HepG2 (cell line): Measurements from ENCODE around the gene C20orf204. TPM values are rescaled to one million over a fixed set of nuclear protein-coding genes. Genes with fewer than 3 reads are reported as not detected.
A peak's percentile ranks its signal among the peaks of the same experiment; 100 is the strongest.

Source experiments
- ARNT2 ChIP-seq: sonication (generic); formaldehyde crosslinking; IDR thresholded peaks from 2 replicates; pipeline ENCODE4 v1.8.0; 2022; ENCODE audit warnings: mild to moderate bottlenecking, low read depth, missing genetic modification reagents, moderate library complexity
- KDM4B ChIP-seq: sonication (generic); formaldehyde crosslinking; IDR thresholded peaks from 2 replicates; pipeline ENCODE4 v1.4.0; 2020; ENCODE audit warnings: missing genetic modification reagents
- MAF1 ChIP-seq: sonication (generic); formaldehyde crosslinking; IDR thresholded peaks from 2 replicates; pipeline ENCODE4 v1.5.0; 2020; ENCODE audit warnings: missing genetic modification reagents, borderline replicate concordance
- MXI1 ChIP-seq: IDR thresholded peaks from 3 replicates; pipeline ENCODE4 v1.6.1; 2012; ENCODE audit warnings: low read depth, low read length, inconsistent platforms, borderline replicate concordance
- NCOR1 ChIP-seq: fragments of 200-600 bp; sonication (generic); IDR thresholded peaks from 2 replicates; pipeline ENCODE4 v1.7.0; 2017; ENCODE audit warnings: antibody characterized with exemption, low read length, borderline replicate concordance
- NR0B2 ChIP-seq: sonication (generic); formaldehyde crosslinking; IDR thresholded peaks from 2 replicates; pipeline ENCODE4 v1.4.0; 2020; ENCODE audit warnings: mild to moderate bottlenecking, missing genetic modification reagents
- NR2F2 ChIP-seq: IDR thresholded peaks from 2 replicates; pipeline ENCODE4 v1.6.1; 2012; ENCODE audit warnings: low read depth, inconsistent platforms, borderline replicate concordance
- NR2F6 ChIP-seq, 2 experiments: IDR thresholded peaks; 2 replicates each; pipeline ENCODE4 v1.6.1; 2016; ENCODE audit warnings: antibody characterized with exemption in 1 of 2, mild to moderate bottlenecking in 1 of 2
- PCBP1 ChIP-seq: fragments of 200-400 bp; formaldehyde crosslinking; IDR thresholded peaks from 2 replicates; pipeline ENCODE4 v1.6.1; 2017; ENCODE audit warnings: mild to moderate bottlenecking, low read depth, low read length, borderline replicate concordance
- PITX1 ChIP-seq: sonication (generic); formaldehyde crosslinking; IDR thresholded peaks from 2 replicates; pipeline ENCODE4 v1.5.1; 2020; ENCODE audit warnings: mild to moderate bottlenecking, missing genetic modification reagents
- POLR2A ChIP-seq, 2 experiments: IDR thresholded peaks; 2 replicates each; pipeline ENCODE4 v1.6.1; 2011; ENCODE audit warnings: low read depth in 2 of 2, low read length in 2 of 2, mild to moderate bottlenecking in 1 of 2, moderate library complexity in 1 of 2; ENCODE audit not compliant: insufficient read depth in 1 of 2
- RARG ChIP-seq: sonication (generic); formaldehyde crosslinking; IDR thresholded peaks from 2 replicates; pipeline ENCODE4 v1.4.0; 2020; ENCODE audit warnings: low read depth, mild to moderate bottlenecking, missing genetic modification reagents
- TOE1 ChIP-seq: sonication (generic); formaldehyde crosslinking; IDR thresholded peaks from 2 replicates; pipeline ENCODE4 v1.4.0; 2020; ENCODE audit warnings: mild to moderate bottlenecking, missing genetic modification reagents
- TSC22D2 ChIP-seq: sonication (generic); formaldehyde crosslinking; IDR thresholded peaks from 2 replicates; pipeline ENCODE4 v1.5.1; 2020; ENCODE audit warnings: missing genetic modification reagents, mild to moderate bottlenecking, borderline replicate concordance
- ZBTB1 ChIP-seq: sonication (generic); formaldehyde crosslinking; IDR thresholded peaks from 2 replicates; pipeline ENCODE4 v1.4.0; 2020; ENCODE audit warnings: missing genetic modification reagents, borderline replicate concordance
- ZBTB42 ChIP-seq: sonication (generic); formaldehyde crosslinking; IDR thresholded peaks from 2 replicates; pipeline ENCODE4 v1.5.0; 2020; ENCODE audit warnings: mild to moderate bottlenecking, missing genetic modification reagents
- ZNF232 ChIP-seq: sonication (generic); formaldehyde crosslinking; IDR thresholded peaks from 2 replicates; pipeline ENCODE4 v1.4.0; 2020; ENCODE audit warnings: missing genetic modification reagents, borderline replicate concordance
- ZNF550 ChIP-seq: sonication (generic); formaldehyde crosslinking; IDR thresholded peaks from 2 replicates; pipeline ENCODE4 v1.4.0; 2020; ENCODE audit warnings: mild to moderate bottlenecking, missing genetic modification reagents, borderline replicate concordance
- ZNF644 ChIP-seq: IDR thresholded peaks from 2 replicates; pipeline ENCODE4 v1.6.1; 2016; ENCODE audit warnings: low read depth
- ZNF768 ChIP-seq: sonication (generic); formaldehyde crosslinking; IDR thresholded peaks from 2 replicates; pipeline ENCODE4 v1.4.0; 2020; ENCODE audit warnings: missing genetic modification reagents
- ZNF883 ChIP-seq: sonication (generic); formaldehyde crosslinking; IDR thresholded peaks from 2 replicates; pipeline ENCODE4 v1.5.1; 2020; ENCODE audit warnings: mild to moderate bottlenecking, missing genetic modification reagents; ENCODE audit errors: not compliant biosample characterization
- ZSCAN22 ChIP-seq: sonication (generic); formaldehyde crosslinking; IDR thresholded peaks from 2 replicates; pipeline ENCODE4 v1.4.0; 2020; ENCODE audit warnings: mild to moderate bottlenecking, missing genetic modification reagents
- polyA plus RNA-seq, 8 experiments: library from polyadenylated mRNA; depleted of rRNA in 3 of 8; stranded (reverse) in 7 of 8; unstranded in 1 of 8; fragments of >200 nt; fragmentation: Illumina TruSeq in 4 of 8; extraction: Trizol in 4 of 8; gene quantifications; 2 replicates each; pipeline versions ENCODE4 v1.2.1 to v1.2.3, GENCODE V29; 2011 to 2016; ENCODE audit warnings: low read depth in 4 of 8, missing spikeins in 1 of 8, mixed read lengths in 1 of 8; ENCODE audit not compliant: insufficient read depth in 1 of 8
- total RNA-seq, 5 experiments: library from RNA; depleted of rRNA; stranded (reverse); fragments of >200 nt; fragmentation: Illumina TruSeq; extraction: Trizol; gene quantifications; 2 replicates each; pipeline ENCODE4 v1.2.3, GENCODE V29; 2016; ENCODE audit warnings: low read depth in 1 of 5
- TF ChIP-seq, protein P1 (sequence below): IDR thresholded peaks from 2 replicates; pipeline ENCODE4 v1.6.1; 2012; ENCODE audit warnings: inconsistent platforms
- TF ChIP-seq, protein P2 (sequence below): sonication (generic); formaldehyde crosslinking; IDR thresholded peaks from 2 replicates; pipeline ENCODE4 v1.4.0; 2020; ENCODE audit warnings: missing genetic modification reagents, borderline replicate concordance

The C20orf204 gene
- total and polyA plus RNA-seq, 2 of the 13 experiments (the other 11 are each of a cell fraction or from before 2014, with no cell fraction given): 22.1 to 80.0 TPM

DNA sequence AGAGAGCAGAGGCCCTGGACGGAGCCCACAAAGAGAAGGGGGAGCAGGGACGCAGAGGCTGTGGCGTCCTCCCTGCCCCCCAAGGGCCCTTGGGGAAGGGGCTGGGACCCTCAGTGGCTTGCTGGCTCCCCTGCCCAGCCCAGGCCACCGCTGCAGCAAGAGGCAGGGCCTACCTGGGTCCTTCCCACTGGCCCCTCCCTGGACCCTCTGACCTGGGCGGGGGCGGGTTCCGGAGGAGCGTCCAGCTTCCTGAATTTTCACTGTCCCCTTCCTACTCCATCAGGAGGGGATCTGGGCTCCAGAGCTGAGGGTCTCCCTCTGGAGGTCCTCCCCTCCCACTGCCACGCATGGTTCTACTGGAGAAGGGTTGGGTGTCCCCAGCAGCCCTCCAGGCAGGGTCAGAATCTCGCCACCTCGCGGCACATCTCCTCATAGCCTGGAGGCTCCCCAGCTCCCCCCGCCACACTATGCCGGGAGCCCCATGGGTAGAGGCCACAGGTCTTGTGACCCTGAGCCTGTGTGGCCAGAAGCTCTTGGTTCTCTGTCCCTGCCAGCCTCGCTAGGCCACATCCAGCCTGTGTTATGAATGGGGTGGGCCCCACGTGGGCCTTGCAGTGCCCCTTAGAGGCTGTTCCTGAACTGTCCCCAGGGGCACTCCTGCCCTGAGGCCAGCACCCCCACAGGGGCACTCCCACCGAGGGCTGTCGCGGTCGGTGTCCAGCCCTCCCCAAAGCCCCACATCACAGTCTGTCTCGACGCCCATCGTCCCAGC, 14.5 kb downstream of the C20orf204 start (continued):
- TF ChIP-seq NR0B2 (CRISPR knock-in tag) (no peak; the same call in 1 of the 2 replicates), NR2F6 (IDR thresholded peaks at IDR 0.05) (peak; percentile 82), NR2F6 (CRISPR knock-in tag; IDR thresholded peaks at IDR 0.05) (peak; percentile 90), PITX1 (CRISPR knock-in tag) (peak; percentile 75), ZNF883 (CRISPR knock-in tag) (peak; percentile 94), ZNF232 (CRISPR knock-in tag) (peak; percentile 86), ZNF644 (CRISPR knock-in tag) (0 out of 2 replicates have a peak, but pooled peaks have one; percentile 16), NR2F2 (peak; percentile 32; the same call in 1 of the 2 replicates), RARG (no peak), ZNF768 (CRISPR knock-in tag) (no peak), ZBTB42 (no peak), ARNT2 (CRISPR knock-in tag) (no peak; the same call in 1 of the 2 replicates), TOE1 (CRISPR knock-in tag) (no peak), TSC22D2 (peak; percentile 69), NCOR1 (peak; percentile 32; the same call in 1 of the 2 replicates), POLR2A (IDR thresholded peaks at IDR 0.05; ENCODE audit: insufficient read depth in 1 of 2, low read depth in 2 of 2, low read length in 2 of 2) (peak in 1 of 2 experiments; percentile 48; a peak in 1 of 4 replicates), KDM4B (no peak), ZNF550 (CRISPR knock-in tag) (no peak), ZSCAN22 (no peak), ZBTB1 (CRISPR knock-in tag) (no peak; the same call in 1 of the 2 replicates), MXI1 (peak; percentile 75; the same call in 2 of the 3 replicates), MAF1 (CRISPR knock-in tag) (peak; percentile 56; the same call in 1 of the 2 replicates), PCBP1 (no peak)
- TF ChIP-seq, protein P1, sequence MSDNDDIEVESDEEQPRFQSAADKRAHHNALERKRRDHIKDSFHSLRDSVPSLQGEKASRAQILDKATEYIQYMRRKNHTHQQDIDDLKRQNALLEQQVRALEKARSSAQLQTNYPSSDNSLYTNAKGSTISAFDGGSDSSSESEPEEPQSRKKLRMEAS: peak; percentile 90
- TF ChIP-seq, protein P2, sequence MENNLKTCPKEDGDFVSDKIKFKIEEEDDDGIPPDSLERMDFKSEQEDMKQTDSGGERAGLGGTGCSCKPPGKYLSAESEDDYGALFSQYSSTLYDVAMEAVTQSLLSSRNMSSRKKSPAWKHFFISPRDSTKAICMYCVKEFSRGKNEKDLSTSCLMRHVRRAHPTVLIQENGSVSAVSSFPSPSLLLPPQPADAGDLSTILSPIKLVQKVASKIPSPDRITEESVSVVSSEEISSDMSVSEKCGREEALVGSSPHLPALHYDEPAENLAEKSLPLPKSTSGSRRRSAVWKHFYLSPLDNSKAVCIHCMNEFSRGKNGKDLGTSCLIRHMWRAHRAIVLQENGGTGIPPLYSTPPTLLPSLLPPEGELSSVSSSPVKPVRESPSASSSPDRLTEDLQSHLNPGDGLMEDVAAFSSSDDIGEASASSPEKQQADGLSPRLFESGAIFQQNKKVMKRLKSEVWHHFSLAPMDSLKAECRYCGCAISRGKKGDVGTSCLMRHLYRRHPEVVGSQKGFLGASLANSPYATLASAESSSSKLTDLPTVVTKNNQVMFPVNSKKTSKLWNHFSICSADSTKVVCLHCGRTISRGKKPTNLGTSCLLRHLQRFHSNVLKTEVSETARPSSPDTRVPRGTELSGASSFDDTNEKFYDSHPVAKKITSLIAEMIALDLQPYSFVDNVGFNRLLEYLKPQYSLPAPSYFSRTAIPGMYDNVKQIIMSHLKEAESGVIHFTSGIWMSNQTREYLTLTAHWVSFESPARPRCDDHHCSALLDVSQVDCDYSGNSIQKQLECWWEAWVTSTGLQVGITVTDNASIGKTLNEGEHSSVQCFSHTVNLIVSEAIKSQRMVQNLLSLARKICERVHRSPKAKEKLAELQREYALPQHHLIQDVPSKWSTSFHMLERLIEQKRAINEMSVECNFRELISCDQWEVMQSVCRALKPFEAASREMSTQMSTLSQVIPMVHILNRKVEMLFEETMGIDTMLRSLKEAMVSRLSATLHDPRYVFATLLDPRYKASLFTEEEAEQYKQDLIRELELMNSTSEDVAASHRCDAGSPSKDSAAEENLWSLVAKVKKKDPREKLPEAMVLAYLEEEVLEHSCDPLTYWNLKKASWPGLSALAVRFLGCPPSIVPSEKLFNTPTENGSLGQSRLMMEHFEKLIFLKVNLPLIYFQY (CRISPR knock-in tag): no peak
